Raji (cell line): Measurements from ENCODE around the gene CFAP100.

Source experiments
- POLR2A ChIP-seq: IDR thresholded peaks from 2 replicates; pipeline ENCODE4 v1.6.1; 2011; ENCODE audit warnings: low read depth, low read length, control low read depth; ENCODE audit not compliant: insufficient read depth

The CFAP100 gene

DNA sequence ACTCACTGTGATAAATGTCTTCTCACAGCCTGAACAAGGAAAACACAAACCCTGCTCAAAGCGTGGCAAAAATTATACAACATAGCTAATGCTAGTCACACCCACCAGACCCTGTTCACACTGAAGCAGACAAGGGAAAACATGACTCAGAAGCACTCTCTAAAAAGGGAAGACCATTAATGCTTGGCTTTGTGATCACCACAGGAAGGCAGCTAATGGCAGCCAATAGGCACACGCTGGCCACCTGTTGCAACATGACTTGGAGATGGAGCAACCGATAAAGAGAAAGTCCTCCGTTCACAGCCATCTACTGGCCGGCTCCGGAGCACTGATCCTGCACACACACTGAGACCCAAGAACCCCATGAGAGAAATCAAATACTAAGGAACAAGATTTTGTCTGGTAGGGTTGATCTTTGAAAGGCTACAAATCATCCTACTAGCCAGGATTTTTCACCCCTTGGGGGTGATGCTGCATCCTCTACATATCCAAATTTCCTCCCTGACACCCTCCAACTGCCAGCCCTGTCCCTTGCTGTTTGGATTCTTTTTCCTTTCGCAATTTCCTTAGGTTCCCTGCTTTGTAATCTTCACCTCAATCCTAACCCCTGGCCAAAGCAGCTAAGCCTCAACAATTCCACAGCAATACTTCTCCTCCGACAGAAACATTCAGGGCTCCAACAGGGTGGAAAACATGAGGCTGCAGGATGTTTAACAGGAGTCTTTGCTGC is 77.7 kb downstream of the CFAP100 start:
- TF ChIP-seq POLR2A: no peak

DNA sequence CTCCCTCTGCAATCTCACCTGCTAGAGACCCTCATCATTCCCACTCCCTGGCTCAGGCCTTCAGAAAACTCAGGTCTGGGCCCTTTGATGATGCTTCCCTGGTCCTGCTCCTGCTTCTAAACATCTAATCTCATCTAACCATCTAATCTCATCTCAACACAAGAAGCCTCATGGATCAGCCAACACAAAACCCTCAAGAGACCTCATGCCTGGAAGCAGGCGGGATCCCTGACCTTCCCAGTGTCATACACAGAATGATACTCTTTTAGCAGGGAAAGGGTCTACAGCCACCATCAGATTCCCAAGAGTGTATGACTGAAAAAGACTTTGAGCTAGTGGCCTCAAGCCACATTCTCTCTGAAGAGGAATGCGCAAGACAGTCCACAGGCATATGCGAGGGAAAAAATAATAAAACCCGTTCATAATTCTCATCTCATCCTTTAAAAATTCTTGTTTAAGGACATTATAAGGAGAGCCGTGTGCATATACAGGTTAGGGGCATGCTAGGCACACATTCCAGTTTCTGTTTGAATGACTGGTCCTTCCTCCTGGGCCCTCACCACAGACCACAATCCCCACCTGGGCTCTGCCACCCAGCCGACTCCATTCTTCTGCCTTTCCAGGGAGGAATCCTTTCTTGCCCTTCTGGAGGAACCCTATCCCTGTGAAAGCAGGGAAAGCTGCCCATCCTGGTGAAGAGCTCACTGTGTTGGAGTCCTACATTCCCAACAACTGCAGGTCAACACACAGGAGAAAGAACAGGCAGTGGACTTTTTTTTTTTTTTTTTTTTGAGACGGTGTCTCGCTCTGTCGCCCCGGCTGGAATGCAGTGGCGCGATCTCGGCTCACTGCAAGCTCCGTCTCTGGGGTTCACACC is 78.8 kb downstream of the CFAP100 start:
- no peak for TF ChIP-seq POLR2A

DNA sequence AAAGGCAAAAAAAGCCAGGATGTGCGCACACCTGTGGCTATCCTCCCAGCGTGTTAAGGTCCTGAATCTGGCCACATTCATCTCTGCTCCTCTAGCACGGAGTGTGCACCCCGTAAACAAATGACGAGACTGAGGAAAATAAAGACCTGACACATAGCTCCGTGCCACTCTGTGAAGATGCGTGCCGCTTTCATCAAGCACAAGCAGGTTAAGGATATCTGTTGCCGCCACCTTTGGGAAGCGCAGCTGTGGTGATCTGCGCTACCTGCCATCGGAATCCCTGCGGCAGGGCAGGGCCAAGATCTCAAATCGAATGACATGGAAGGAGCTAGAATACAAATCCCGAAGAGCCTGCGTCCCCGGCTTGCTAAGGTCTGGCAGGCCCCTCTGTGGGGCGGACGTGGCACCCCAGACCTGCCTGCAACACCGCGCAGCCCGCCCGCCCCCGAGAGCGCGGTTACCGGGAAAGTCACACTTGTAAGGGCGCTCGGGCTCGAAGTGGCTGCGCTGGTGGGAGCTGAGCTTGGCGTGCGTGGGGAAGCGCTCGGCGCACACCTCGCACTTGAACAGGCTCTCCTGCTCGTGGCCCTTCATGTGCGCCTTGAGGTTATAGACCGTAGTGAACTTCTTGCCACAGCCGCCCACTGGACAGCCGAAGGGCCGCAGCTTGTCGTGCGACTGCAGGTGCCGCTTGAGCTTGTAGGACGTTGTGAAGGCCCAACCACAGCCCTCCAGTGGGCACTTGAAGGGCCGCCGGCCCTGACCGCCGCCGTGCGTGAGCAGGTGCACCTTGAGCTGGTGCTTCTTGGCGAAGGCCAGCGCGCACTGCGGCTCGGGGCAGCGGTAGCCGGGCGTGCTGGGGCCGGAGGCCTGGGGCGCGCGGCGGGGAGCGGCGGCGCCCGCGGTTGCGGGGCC is 80.0 kb downstream of the CFAP100 start:
- no peak for TF ChIP-seq POLR2A

DNA sequence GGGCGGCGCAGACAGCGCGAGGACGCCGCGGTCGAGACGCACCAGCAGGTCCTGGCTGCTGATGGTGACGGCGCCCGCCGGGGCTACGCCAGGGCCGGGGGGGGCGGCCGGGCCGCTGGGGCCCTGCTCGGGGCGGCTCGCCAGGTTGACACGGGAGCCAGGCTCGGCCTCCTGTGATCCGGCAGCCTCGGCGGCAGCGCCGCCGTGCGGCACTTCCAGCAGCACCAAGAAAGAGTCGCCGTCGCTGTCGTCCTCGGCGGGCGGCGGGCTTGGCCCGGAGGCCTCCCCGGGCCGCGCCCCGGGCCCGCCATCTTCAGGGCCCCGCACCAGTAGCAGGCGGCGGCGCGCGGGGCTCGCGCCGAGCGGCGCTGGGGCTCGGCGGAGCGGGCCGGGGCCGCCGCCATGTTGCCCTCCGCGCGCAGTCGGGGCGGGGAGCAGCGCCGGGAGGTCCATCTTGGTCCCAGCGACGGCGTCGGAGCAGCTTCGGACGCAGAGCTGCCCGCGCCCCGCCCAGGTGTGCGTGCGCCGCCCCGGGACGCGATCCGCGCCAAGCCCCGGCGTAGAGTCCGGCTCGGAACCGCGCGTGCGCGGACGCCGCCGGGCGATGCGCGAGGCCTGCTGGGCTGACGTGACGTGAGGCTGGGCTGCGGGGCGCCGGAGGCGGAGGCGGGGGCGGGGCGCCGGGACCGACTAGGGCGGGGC is 80.9 kb downstream of the CFAP100 start, which contains the start of gene ZXDC:
Gene ZXDC, minus strand, starts transcription at position 479 of the 702 bp plus-strand sequence. Its CDS starts 26 bp downstream, at position 453.
- peak; percentile 85 for TF ChIP-seq POLR2A

DNA sequence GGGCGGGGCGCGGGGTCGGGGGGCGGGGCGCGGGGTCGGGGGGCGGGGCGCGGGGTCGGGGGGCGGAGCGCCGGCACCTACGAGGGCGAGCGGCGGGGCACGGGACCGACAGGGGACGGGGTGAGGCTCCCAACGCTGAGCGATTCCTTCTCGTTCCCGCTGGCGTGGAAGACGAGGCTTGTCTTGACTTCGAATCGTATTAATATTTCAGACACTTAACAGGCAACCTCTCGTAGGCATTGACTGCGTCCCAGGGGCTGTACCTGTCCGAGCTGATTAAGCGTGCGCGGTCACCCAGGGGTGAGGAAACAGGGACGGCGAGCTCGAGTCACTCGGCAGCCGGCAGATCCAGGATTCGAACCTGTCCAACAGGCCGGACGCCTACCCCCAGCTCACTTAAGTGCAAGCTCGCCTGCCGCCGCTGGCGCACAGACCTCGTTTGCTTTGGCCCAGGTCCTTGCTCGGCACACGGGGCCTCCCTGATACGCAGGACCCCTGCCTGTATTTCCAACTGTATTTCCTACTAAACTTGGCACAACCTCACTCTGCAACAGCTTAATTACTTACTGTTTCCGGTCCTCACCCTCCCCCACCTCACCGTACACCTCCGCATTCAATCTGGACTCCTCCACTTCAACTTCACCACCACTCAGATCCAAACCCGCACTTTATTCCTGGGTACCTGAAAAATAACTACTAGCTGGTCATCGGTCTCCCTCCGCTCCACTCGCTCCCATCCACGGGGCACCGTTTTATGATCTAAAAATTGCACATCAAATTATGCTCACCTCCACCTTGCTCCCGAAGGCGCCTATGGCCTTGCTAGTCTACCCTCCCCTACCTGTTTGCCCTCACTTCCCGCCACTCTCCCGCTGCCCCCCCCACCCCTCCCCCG is 81.7 kb downstream of the CFAP100 start:
- TF ChIP-seq POLR2A: no peak

DNA sequence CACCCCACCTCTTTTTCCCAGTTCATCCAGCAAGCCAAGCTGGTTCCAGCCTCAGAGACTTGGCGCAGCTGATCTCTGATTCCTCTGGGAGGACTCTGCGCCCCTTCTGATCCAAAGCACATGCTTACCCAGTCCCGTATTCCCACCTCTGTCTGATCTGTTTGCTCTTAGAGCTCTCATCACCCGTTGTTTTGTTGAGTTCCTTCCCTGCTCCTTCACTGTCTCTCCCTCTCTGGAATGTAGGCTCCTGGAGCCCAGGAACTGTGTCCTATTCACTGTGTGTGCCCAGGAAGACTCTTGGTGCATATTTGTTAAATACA is 82.3 kb downstream of the CFAP100 start:
- no peak for TF ChIP-seq POLR2A

DNA sequence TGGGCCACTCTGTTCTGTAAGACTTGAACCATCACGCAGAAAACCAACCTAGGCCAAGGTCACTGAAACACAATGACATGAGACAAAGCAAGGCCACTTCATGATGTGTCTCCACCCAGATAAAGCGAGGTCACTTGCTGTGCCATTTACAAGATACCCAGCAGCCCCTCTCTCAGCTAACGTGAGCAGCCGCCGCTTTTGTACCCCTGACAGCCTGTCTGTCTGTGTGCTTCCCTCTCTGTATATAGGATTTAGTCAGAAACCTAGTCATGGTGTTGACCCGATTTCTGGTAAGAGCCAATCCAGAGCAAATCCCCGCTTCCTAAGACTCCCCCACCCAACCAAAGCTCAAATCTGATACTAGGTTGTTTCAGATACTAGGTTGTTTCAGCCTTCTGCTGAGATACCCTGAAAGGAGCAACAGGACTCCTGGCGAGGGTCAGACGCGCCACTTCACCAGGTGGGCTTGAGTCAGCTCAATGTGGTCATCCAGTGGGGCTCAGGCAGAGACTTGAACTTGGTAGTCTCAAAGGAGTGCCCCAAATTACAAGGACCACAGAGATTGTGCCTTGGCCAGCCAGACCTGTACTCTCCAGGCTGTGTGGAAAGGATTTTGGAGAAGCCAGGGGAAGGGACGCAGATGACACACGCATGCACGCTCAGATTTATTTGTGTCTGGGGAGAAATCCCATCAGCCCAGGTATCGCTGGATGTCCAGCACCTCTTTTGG is 84.0 kb downstream of the CFAP100 start:
- TF ChIP-seq POLR2A: no peak

DNA sequence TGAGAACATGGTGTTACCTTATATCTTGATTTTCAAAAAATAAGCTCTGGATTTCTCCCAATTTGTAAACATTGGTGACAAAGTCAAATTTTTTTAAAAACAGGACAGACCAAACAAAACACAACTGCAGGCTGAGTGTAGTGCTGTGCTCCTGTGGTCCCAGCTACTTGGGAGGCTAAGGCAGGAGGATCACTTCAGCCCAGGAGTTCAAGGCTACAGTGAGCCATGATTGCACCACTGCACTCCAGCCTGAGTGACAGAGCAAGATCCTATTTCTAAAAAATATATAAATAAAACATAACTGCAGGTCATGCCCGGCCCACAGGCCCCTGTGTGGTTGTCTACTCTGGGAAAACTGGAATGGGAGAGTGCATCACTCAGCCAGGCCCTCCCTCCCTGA is 84.9 kb downstream of the CFAP100 start:
- no peak for TF ChIP-seq POLR2A

DNA sequence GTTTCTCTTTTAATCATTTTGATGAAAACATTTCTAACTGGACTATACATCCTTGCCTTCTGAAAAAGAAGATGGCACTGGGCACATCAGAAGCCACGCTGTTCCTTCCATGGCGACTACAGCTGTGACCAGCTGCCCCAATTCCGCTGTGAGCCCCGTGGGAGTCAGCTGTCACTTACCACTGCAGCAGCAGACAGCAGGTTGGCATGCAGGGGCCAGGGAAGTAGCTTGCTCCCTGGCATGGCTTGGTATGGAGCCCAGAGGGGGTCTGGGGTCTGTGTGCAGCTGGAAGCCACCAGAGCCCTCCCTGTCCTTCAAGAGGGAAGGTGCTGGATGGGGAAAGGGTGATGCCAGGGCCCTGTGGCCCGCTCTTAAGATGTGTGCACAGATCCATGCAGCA is 85.5 kb downstream of the CFAP100 start:
- TF ChIP-seq POLR2A: no peak

DNA sequence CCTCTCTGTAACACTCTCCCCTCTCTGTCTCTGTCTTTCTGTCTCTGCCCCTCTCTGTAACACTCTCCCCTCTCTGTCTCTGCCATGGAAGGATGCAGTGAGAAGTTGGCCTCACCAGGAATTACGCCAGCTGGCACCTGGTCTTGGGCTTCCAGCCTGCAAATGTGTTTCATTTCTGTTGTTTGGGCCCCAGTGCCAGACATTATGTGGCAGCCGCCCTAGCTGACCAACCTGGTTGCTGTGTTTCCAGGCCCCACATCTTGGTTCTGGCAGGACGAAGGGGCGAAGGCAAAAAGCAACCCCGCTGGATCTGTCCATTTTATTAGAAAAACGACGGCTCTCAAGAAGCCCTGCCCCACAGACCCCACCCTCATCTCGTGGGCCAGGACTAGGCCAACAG is 86.2 kb downstream of the CFAP100 start:
- TF ChIP-seq POLR2A: no peak

DNA sequence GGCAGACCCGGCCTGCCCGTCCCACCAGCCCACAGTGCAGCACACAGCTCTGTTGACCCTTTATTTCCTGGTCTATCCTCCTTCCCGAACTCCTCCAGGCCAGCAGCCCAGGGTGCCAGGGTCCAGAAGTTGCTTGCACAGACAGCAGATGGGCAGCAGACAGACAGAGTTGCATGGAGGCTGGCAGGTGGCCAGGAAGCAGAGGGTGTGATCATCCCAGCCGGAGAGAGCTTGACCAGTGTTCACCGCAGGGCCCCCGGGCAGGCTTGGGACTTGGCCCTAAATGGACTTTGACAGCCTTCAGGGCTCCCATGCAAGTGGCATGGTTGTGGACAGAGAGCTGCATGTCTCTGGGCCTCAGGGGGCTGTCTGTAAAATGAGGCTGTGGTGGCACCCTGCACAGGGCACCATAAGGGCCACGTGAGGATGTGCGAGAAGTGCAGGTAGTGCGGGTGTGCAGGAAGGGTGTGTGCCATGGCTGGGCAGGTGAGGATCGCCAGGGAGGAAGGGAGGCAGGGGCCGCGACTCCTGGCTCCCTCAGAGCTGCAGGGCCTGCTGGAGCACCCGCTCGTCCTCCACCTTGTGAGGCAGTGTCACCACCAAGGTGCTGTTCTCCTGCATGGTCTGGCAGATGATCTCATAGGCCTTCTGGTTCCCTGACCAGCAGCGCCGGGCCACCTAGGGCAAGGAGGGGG is 87.2 kb downstream of the CFAP100 start:
- TF ChIP-seq POLR2A: no peak

DNA sequence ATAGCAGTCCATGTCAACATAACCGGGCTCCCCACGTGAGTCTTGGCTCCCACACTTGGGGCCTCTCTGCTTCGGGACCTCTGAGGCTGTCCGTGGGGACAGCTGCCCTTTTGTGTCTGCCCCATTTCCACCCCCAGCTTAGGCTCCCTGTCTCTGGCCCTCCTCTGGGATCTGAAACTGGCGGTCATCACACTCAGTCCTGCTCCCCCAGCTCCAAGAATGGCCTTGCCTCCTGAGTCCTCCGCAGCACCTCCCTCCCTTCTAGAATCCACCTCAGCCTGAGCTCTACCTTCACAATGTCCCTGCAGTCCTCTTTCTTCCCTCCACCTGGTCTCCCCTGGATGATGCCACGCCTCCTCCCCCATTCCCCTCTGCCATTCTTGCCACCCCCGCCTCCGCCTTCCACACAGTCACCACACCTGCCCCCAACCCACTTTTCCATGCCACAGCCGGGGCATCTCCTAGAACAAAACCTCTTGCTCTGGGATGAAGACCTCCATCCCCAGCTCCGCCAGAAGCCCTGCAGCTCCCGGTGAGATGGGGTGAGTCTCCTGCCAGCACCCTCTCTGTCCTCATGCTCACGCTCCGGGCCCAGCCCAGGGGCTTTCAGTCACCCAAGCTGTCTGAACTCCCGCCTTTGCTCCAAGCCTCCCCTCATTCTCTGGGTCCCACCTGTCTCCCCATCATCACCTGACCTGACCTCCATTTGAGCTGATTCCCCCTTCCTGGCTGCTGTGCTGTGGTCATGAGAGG is 88.0 kb downstream of the CFAP100 start:
- TF ChIP-seq POLR2A: no peak
